PC-3 (cell line): ENCODE data around the gene SETBP1. TPM values are rescaled to one million over a fixed set of nuclear protein-coding genes. Genes with fewer than 3 reads are reported as not detected.

ENCODE experiments used
- ATAC-seq: fragments of 200-7000 bp; cut with Tn5 transposase; 2 replicates; pipeline ENCODE4 v1.9.1; 2020; ENCODE audit warnings: mild to moderate bottlenecking, moderate library complexity
- BruUV-seq: library from RNA; stranded (reverse); fragments of 400-500 nt; replicated peaks from 2 replicates; lab custom pipeline; 2021; lab: Mats Ljungman, UMichigan
- CTCF ChIA-PET: fragments of 300-600 bp; sonication (Branson Sonifier 250); formaldehyde crosslinking; loops from one replicate; lab custom pipeline; 2022; ENCODE audit warnings: antibody characterized with exemption; lab: Charles Lee
- POLR2A ChIA-PET: fragments of 300-600 bp; sonication (Branson Sonifier 250); formaldehyde crosslinking; loops from one replicate; lab custom pipeline; 2022; ENCODE audit warnings: antibody characterized with exemption; ENCODE audit not compliant: unreplicated experiment; lab: Charles Lee
- DNase-seq: peaks from one replicate; pipeline ENCODE4 v3.0.0-alpha.2; 2015
- H2AFZ ChIP-seq: fragments of 300-600 bp; sonication (generic); 2 replicates; pipeline ENCODE4 v1.6.0; 2016; ENCODE audit warnings: antibody characterized with exemption, low read length
- H3F3A ChIP-seq: fragments of 300-600 bp; sonication (generic); one replicate; pipeline ENCODE4 v1.6.0; 2017; ENCODE audit warnings: antibody characterized with exemption, low read length, control low read depth, mild to moderate bottlenecking; ENCODE audit not compliant: unreplicated experiment
- H3K27ac ChIP-seq: fragments of 300-600 bp; sonication (generic); 2 replicates; pipeline ENCODE4 v1.5.1; 2016; ENCODE audit warnings: mild to moderate bottlenecking, low read length
- H3K27me3 ChIP-seq: fragments of 300-600 bp; sonication (generic); 2 replicates; pipeline ENCODE4 v1.6.1; 2016; ENCODE audit warnings: low read length, mixed read lengths
- H3K36me3 ChIP-seq: fragments of 300-600 bp; sonication (generic); 2 replicates; pipeline ENCODE4 v1.6.1; 2016; ENCODE audit warnings: low read depth, mixed run types, low read length, mixed read lengths
- H3K4me1 ChIP-seq: fragments of 300-600 bp; sonication (generic); 2 replicates; pipeline ENCODE4 v1.5.1; 2016; ENCODE audit warnings: low read length; ENCODE audit not compliant: insufficient read depth
- H3K4me2 ChIP-seq: fragments of 300-600 bp; sonication (generic); 2 replicates; pipeline ENCODE4 v1.6.0; 2016; ENCODE audit warnings: low read length
- H3K4me3 ChIP-seq: fragments of 300-600 bp; sonication (generic); 2 replicates; pipeline ENCODE4 v1.5.1; 2016; ENCODE audit warnings: mild to moderate bottlenecking, low read length, mixed read lengths
- H3K79me2 ChIP-seq: fragments of 300-600 bp; sonication (generic); 2 replicates; pipeline ENCODE4 v1.6.1; 2017; ENCODE audit warnings: low read length, mixed read lengths
- H3K9ac ChIP-seq: fragments of 300-600 bp; sonication (generic); 2 replicates; pipeline ENCODE4 v1.6.0; 2016; ENCODE audit warnings: mild to moderate bottlenecking, low read length
- H3K9me2 ChIP-seq: fragments of 300-600 bp; sonication (generic); replicated peaks from 2 replicates; pipeline ENCODE4 v1.6.1; 2016; ENCODE audit warnings: mixed run types, low read length, mixed read lengths
- H3K9me3 ChIP-seq: fragments of 300-600 bp; sonication (generic); 2 replicates; pipeline ENCODE4 v1.6.1; 2016; ENCODE audit warnings: low read length, mixed read lengths
- H4K20me1 ChIP-seq: fragments of 300-600 bp; sonication (generic); 2 replicates; pipeline ENCODE4 v1.6.1; 2016; ENCODE audit warnings: low read length, mixed read lengths
- EZH2 ChIP-seq: fragments of 300-600 bp; sonication (generic); IDR thresholded peaks from one replicate; pipeline ENCODE4 v1.6.1; 2017; ENCODE audit warnings: antibody characterized with exemption, mild to moderate bottlenecking, low read length; ENCODE audit not compliant: unreplicated experiment
- EZH2phosphoT487 ChIP-seq: fragments of 300-600 bp; sonication (generic); IDR thresholded peaks from 2 replicates; pipeline ENCODE4 v1.6.1; 2018; ENCODE audit warnings: mild to moderate bottlenecking, antibody characterized with exemption, low read length, borderline replicate concordance
- intact Hi-C: fragments of 100-400 bp; cut with micrococcal nuclease; formaldehyde crosslinking; loops from 2 replicates; pipeline ENCODE4 v1.9.0; 2023
- total RNA-seq: library from RNA; depleted of rRNA; stranded (reverse); fragments of >200 nt; gene quantifications from 2 replicates; pipeline ENCODE4 v1.2.3, GENCODE V29; 2014
- TF ChIP-seq, protein P1 (sequence below): fragments of 300-600 bp; sonication (generic); conservative IDR thresholded peaks from 2 replicates; pipeline ENCODE4 v1.5.1; 2017; ENCODE audit warnings: antibody characterized with exemption, low read depth, mild to moderate bottlenecking, low read length

The SETBP1 gene
- total RNA-seq, 1 experiment from 2014 or later, result 2.3 TPM

DNA sequence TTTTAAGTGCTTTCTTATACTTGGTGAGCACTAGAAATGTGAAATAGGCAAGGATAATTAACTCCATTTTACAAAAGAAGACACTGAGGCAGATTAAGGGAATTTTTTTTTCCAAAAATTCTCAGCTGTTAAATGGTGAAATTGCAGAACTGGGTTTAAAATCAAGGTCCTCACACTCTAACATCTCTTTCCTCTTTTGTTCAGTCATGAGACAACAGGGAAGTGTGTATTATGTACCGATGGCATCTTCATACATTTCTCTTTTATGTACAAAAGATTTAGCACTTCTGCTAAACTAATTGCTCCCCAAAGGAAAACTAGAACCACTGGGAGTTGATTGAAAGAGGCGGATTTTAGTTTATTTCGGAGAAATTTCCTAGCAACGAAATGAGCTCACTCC is 203.0 kb downstream of the SETBP1 start:
- no TSS peak for BruUV-seq
- intact Hi-C loops, result no loop called here
- no peaks in the 10 kb centered on the region for H4K20me1 ChIP-seq
- TF ChIP-seq, protein P1, sequence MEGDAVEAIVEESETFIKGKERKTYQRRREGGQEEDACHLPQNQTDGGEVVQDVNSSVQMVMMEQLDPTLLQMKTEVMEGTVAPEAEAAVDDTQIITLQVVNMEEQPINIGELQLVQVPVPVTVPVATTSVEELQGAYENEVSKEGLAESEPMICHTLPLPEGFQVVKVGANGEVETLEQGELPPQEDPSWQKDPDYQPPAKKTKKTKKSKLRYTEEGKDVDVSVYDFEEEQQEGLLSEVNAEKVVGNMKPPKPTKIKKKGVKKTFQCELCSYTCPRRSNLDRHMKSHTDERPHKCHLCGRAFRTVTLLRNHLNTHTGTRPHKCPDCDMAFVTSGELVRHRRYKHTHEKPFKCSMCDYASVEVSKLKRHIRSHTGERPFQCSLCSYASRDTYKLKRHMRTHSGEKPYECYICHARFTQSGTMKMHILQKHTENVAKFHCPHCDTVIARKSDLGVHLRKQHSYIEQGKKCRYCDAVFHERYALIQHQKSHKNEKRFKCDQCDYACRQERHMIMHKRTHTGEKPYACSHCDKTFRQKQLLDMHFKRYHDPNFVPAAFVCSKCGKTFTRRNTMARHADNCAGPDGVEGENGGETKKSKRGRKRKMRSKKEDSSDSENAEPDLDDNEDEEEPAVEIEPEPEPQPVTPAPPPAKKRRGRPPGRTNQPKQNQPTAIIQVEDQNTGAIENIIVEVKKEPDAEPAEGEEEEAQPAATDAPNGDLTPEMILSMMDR, result no peak
- TF ChIP-seq EZH2phosphoT487 (no peak), EZH2 (no peak)
- H3K9ac ChIP-seq, result no peak overlapping the region
- ChIA-PET POLR2A (no interaction called here), CTCF (no interaction called here)
- H3K4me2 ChIP-seq, result no peak overlapping the region
- H3K27me3 ChIP-seq, result no peaks in the 10 kb centered on the region
- no peak for DNase-seq
- no peaks in the 10 kb centered on the region for H3F3A ChIP-seq
- H3K27ac ChIP-seq, result no peak overlapping the region
- no peaks in the 10 kb centered on the region for H3K9me2 ChIP-seq
- H3K36me3 ChIP-seq, result no peaks in the 10 kb centered on the region
- H3K79me2 ChIP-seq, result no peaks in the 10 kb centered on the region
- no peak overlapping the region for H2AFZ ChIP-seq
- no peaks in the 10 kb centered on the region for H3K9me3 ChIP-seq
- H3K4me1 ChIP-seq, result no peaks in the 10 kb centered on the region
- no peak for ATAC-seq
- no peak overlapping the region for H3K4me3 ChIP-seq

GRCh38 chr18:44884431-44884830 is 203.7 kb downstream of the SETBP1 start:
- no peak overlapping the region for H3K4me2 ChIP-seq
- H3F3A ChIP-seq, result no peaks in the 10 kb centered on the region
- ATAC-seq (no peak), DNase-seq (no peak)
- H3K27me3 ChIP-seq, result no peaks in the 10 kb centered on the region
- no peak overlapping the region for H3K4me3 ChIP-seq
- TF ChIP-seq EZH2phosphoT487 (no peak), EZH2 (no peak)
- TF ChIP-seq, protein P1, result no peak
- CTCF ChIA-PET, result no interaction called here
- H3K9me2 ChIP-seq, result no peaks in the 10 kb centered on the region
- no peak overlapping the region for H3K9ac ChIP-seq
- no peaks in the 10 kb centered on the region for H3K79me2 ChIP-seq
- no peak overlapping the region for H3K27ac ChIP-seq
- no peaks in the 10 kb centered on the region for H3K4me1 ChIP-seq
- H3K9me3 ChIP-seq, result no peaks in the 10 kb centered on the region
- no peak overlapping the region for H2AFZ ChIP-seq
- intact Hi-C loops, result no loop called here
- no TSS peak for BruUV-seq
- H4K20me1 ChIP-seq, result no peaks in the 10 kb centered on the region
- H3K36me3 ChIP-seq, result no peaks in the 10 kb centered on the region
- POLR2A ChIA-PET, result no interaction called here

GRCh38 chr18:44885507-44885906 is 204.8 kb downstream of the SETBP1 start:
- Histone ChIP-seq H4K20me1 (no peaks in the 10 kb centered on the region), H3K27ac (no peak overlapping the region), H3K4me1 (no peaks in the 10 kb centered on the region), H3K27me3 (no peaks in the 10 kb centered on the region), H3K79me2 (no peaks in the 10 kb centered on the region), H3K9ac (no peak overlapping the region), H3K36me3 (no peaks in the 10 kb centered on the region), H3K4me3 (no peak overlapping the region), H3K9me3 (no peaks in the 10 kb centered on the region), H3K9me2 (no peaks in the 10 kb centered on the region), H3F3A (no peaks in the 10 kb centered on the region), H2AFZ (no peak overlapping the region), H3K4me2 (no peak overlapping the region)
- ChIA-PET CTCF (no interaction called here), POLR2A (no interaction called here)
- DNase-seq, result no peak
- intact Hi-C loops, result no loop called here
- no TSS peak for BruUV-seq
- ATAC-seq, result no peak
- no peak for TF ChIP-seq EZH2phosphoT487
- TF ChIP-seq, protein P1, result no peak
